ENCODE data around the gene TMEM263. TPM values are rescaled to one million over a fixed set of nuclear protein-coding genes. Genes with fewer than 3 reads are reported as not detected.

TMEM263 gene
- total RNA-seq, 1 experiment from 2014 or later: 31.3 TPM

DNA sequence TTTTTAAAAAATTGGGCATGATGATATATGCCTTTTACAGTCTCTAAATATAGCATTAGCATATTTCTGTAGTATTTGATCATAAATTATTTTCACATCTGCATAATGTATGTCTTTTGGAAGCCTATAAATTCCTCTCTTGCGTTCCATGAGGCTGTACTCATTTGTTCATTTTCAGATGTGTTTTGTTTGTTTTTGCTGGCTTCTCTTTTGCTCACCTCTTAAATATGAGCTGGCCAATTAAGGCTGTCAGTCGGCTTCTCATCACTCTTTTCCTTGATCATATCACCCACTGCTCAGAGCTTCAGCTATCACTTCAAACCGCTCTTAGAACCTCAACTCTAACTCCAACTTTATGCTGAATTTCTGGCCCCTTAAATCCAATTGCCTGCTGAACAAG, 6.6 kb downstream of the TMEM263 start:
- H2AFZ ChIP-seq (ENCODE audit: low read depth, low read length, poor library complexity, severe bottlenecking): no peak overlapping the region
- ATAC-seq (no peak), DNase-seq (ENCODE audit: low read depth, low spot score) (no peak)
- TF ChIP-seq EZH2phosphoT487 (IDR thresholded peaks at IDR 0.05; ENCODE audit: borderline replicate concordance) (no peak), POLR2A (IDR thresholded peaks at IDR 0.05; ENCODE audit: borderline replicate concordance, extremely low read depth, insufficient read depth, insufficient read length) (no peak)
- POLR2A ChIA-PET: no interaction called here
- H3K27ac ChIP-seq (ENCODE audit: low read depth, low read length): no peak overlapping the region
- H3K9ac ChIP-seq (ENCODE audit: low read length): no peak overlapping the region
- peaks cover 7 to 8% of the 10 kb centered on the region in 2 experiments; a peak in 3 of 4 replicates for H3K4me1 ChIP-seq (ENCODE audit: control insufficient read depth in 1 of 2, insufficient read depth in 2 of 2, low read length in 2 of 2)
- no peaks in the 10 kb centered on the region for H3K36me3 ChIP-seq (ENCODE audit: control insufficient read depth in 1 of 2, insufficient read depth in 2 of 2, low read length in 2 of 2)
- H3K9me2 ChIP-seq (ENCODE audit: insufficient read depth): no peaks in the 10 kb centered on the region
- no TSS peak for BruUV-seq (replicated peaks)
- H3K79me2 ChIP-seq (ENCODE audit: insufficient read depth, low read length): peaks cover 31% of the 10 kb centered on the region
- no peaks in the 10 kb centered on the region for H4K20me1 ChIP-seq (ENCODE audit: insufficient read depth)
- H3K4me2 ChIP-seq (ENCODE audit: low read length): no peak overlapping the region
- intact Hi-C loops (cut with micrococcal nuclease): no loop called here
- CTCF ChIA-PET: no interaction called here
- RAD21 ChIA-PET (ENCODE audit: low non-redundant PET in 1 of 2, low total read pairs in 2 of 2, uncharacterized antibody in 2 of 2, unreplicated experiment in 2 of 2): no interaction called here
- no peak overlapping the region for H3K4me3 ChIP-seq (replicated peaks in 1 of 2; ENCODE audit: low read depth in 1 of 2, low read length in 2 of 2)
- H3K27me3 ChIP-seq (ENCODE audit: insufficient read depth, low read length): no peaks in the 10 kb centered on the region
- H3K9me3 ChIP-seq (ENCODE audit: control insufficient read depth in 1 of 2, insufficient read depth in 1 of 2, low read depth in 1 of 2, low read length in 2 of 2): no peaks in the 10 kb centered on the region

DNA sequence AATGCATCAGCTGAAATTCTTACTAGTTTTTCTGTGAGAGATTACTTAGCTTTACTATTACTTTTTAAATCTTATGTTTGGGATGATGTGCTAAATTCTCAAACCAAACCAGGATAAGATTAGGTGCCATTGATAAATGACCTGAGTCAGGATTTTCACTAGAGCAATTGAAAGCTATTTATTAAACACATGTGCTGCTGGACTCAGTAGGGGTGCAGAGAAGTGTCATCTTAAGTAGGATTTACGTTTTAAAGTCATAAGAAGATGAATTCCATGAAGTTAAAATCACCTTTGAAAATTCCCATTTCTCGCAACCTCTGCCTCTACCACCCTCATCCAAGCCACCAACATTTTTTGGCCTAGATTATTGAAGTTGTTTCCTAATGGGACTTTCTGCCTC, 8.8 kb downstream of the TMEM263 start:
- Histone ChIP-seq H3K9me3 (ENCODE audit: control insufficient read depth in 1 of 2, insufficient read depth in 1 of 2, low read depth in 1 of 2, low read length in 2 of 2) (no peaks in the 10 kb centered on the region), H4K20me1 (ENCODE audit: insufficient read depth) (no peaks in the 10 kb centered on the region), H3K27me3 (ENCODE audit: insufficient read depth, low read length) (no peaks in the 10 kb centered on the region), H3K9ac (ENCODE audit: low read length) (no peak overlapping the region), H3K79me2 (ENCODE audit: insufficient read depth, low read length) (peaks cover 11% of the 10 kb centered on the region), H3K27ac (ENCODE audit: low read depth, low read length) (no peak overlapping the region), H3K9me2 (ENCODE audit: insufficient read depth) (no peaks in the 10 kb centered on the region), H2AFZ (ENCODE audit: low read depth, low read length, poor library complexity, severe bottlenecking) (no peak overlapping the region), H3K4me3 (replicated peaks in 1 of 2; ENCODE audit: low read depth in 1 of 2, low read length in 2 of 2) (no peak overlapping the region), H3K4me2 (ENCODE audit: low read length) (no peak overlapping the region), H3K36me3 (ENCODE audit: control insufficient read depth in 1 of 2, insufficient read depth in 2 of 2, low read length in 2 of 2) (no peaks in the 10 kb centered on the region), H3K4me1 (ENCODE audit: control insufficient read depth in 1 of 2, insufficient read depth in 2 of 2, low read length in 2 of 2) (no peaks in the 10 kb centered on the region)
- ChIA-PET RAD21 (ENCODE audit: low non-redundant PET in 1 of 2, low total read pairs in 2 of 2, uncharacterized antibody in 2 of 2, unreplicated experiment in 2 of 2) (no interaction called here), POLR2A (no interaction called here), CTCF (no interaction called here)
- intact Hi-C loops (cut with micrococcal nuclease): no loop called here
- ATAC-seq (no peak), DNase-seq (ENCODE audit: low read depth, low spot score) (no peak)
- no TSS peak for BruUV-seq (replicated peaks)
- TF ChIP-seq, protein P1, sequence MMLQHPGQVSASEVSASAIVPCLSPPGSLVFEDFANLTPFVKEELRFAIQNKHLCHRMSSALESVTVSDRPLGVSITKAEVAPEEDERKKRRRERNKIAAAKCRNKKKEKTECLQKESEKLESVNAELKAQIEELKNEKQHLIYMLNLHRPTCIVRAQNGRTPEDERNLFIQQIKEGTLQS (IDR thresholded peaks at IDR 0.05): no peak
- no peak for TF ChIP-seq CEBPB (IDR thresholded peaks at IDR 0.05; ENCODE audit: low read depth)
- TF ChIP-seq, protein P2, sequence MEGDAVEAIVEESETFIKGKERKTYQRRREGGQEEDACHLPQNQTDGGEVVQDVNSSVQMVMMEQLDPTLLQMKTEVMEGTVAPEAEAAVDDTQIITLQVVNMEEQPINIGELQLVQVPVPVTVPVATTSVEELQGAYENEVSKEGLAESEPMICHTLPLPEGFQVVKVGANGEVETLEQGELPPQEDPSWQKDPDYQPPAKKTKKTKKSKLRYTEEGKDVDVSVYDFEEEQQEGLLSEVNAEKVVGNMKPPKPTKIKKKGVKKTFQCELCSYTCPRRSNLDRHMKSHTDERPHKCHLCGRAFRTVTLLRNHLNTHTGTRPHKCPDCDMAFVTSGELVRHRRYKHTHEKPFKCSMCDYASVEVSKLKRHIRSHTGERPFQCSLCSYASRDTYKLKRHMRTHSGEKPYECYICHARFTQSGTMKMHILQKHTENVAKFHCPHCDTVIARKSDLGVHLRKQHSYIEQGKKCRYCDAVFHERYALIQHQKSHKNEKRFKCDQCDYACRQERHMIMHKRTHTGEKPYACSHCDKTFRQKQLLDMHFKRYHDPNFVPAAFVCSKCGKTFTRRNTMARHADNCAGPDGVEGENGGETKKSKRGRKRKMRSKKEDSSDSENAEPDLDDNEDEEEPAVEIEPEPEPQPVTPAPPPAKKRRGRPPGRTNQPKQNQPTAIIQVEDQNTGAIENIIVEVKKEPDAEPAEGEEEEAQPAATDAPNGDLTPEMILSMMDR (IDR thresholded peaks at IDR 0.05 in 2 of 3, conservative IDR thresholded peaks at IDR 0.05 in 1 of 3; ENCODE audit: borderline replicate concordance in 1 of 3, insufficient read depth in 1 of 3, low read depth in 2 of 3, low read length in 2 of 3): no peak
- TF ChIP-seq TCF7L2 (IDR thresholded peaks at IDR 0.05; ENCODE audit: borderline replicate concordance, extremely low read depth, insufficient read depth, insufficient read length): no peak
- TF ChIP-seq FOSL1 (IDR thresholded peaks at IDR 0.05; ENCODE audit: low read depth): no peak
- no peak for TF ChIP-seq ZNF274 (IDR thresholded peaks at IDR 0.05; ENCODE audit: low read depth, low read length)
- TF ChIP-seq SRF (IDR thresholded peaks at IDR 0.05; ENCODE audit: low read depth): no peak
- TF ChIP-seq YY1 (IDR thresholded peaks at IDR 0.05; ENCODE audit: extremely low read depth, insufficient replicate concordance, low read depth, low read length): no peak
- no peak for TF ChIP-seq EGR1 (IDR thresholded peaks at IDR 0.05; ENCODE audit: low read depth)
- TF ChIP-seq SP1 (IDR thresholded peaks at IDR 0.05; ENCODE audit: low read depth): no peak
- TF ChIP-seq EZH2phosphoT487 (IDR thresholded peaks at IDR 0.05; ENCODE audit: borderline replicate concordance): no peak
- no peak for TF ChIP-seq EZH2 (IDR thresholded peaks at IDR 0.05)
- TF ChIP-seq ZFX (IDR thresholded peaks at IDR 0.05): no peak
- no peak for TF ChIP-seq SIN3A (IDR thresholded peaks at IDR 0.05; ENCODE audit: low read depth)
- no peak for TF ChIP-seq ELF1 (IDR thresholded peaks at IDR 0.05; ENCODE audit: borderline replicate concordance, low read depth)
- no peak for TF ChIP-seq RAD21 (IDR thresholded peaks at IDR 0.05; ENCODE audit: low read depth)
- TF ChIP-seq, protein P3, sequence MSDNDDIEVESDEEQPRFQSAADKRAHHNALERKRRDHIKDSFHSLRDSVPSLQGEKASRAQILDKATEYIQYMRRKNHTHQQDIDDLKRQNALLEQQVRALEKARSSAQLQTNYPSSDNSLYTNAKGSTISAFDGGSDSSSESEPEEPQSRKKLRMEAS (IDR thresholded peaks at IDR 0.05): no peak
- TF ChIP-seq CBX3 (IDR thresholded peaks at IDR 0.05; ENCODE audit: low read depth): no peak
